ENCODE results near the gene TCFL5.

Gene TCFL5

DNA sequence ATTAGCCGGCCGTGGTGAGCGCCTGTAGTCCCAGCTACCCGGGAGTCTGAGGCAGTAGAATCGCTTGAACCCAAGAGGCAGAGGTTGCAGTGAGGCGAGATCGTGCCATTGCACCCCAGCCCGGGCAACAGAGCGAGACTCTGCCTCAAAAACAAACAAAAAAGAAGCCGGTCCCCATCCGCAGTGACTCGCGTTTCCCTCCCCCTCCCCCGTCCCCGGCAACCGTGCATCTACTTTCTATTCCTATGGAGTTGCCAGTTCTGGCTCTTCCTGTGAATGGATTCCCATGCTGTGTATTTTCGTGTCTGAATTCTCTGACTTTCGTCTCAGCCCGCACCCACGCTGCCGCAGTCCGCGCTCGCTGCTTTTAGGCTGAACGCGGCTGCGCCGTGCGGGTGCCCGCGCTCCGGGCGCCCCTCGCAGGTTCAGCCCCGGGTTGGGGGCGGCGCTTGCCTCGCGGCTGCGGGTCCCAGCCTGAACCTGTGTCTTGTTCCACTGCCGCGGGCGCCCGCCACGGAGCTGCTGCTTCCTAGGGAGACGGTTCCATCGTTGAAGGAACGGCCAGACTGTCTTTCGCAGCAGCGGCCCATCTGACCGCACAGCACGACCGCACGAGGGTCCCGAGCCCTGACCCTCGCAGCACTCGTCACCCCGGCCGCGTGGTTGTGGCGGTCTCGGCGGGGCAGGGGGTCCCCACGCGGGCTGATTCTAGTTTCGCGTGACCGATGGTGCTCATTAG lies 66.4 kb downstream of the TCFL5 start (continued):
- TF ChIP-seq ZNF623 (tag by site-specific recombination; IDR thresholded peaks at IDR 0.05) (0 out of 2 replicates have a peak, but pooled peaks have one; percentile 5), ZNF26 (tag by site-specific recombination; IDR thresholded peaks at IDR 0.05) (no peak), ZNF292 (tag by site-specific recombination; IDR thresholded peaks at IDR 0.05; ENCODE audit: borderline replicate concordance, low read depth) (no peak), ZNF629 (tag by site-specific recombination; IDR thresholded peaks at IDR 0.05) (peak; percentile 3; the same call in 1 of the 2 replicates), ZNF596 (tag by site-specific recombination; IDR thresholded peaks at IDR 0.05) (no peak), KLF16 (tag by site-specific recombination; IDR thresholded peaks at IDR 0.05) (peak; percentile 28; the same call in 1 of the 2 replicates), ZNF175 (tag by site-specific recombination; IDR thresholded peaks at IDR 0.05) (no peak), PRDM1 (tag by site-specific recombination; IDR thresholded peaks at IDR 0.05) (peak; percentile 70), ZFP37 (tag by site-specific recombination; IDR thresholded peaks at IDR 0.05) (0 out of 2 replicates have a peak, but pooled peaks have one; percentile 34), ZNF223 (tag by site-specific recombination; IDR thresholded peaks at IDR 0.05) (no peak), ZNF664 (tag by site-specific recombination; IDR thresholded peaks at IDR 0.05) (0 out of 2 replicates have a peak, but pooled peaks have one; percentile 2), MZF1 (tag by site-specific recombination; IDR thresholded peaks at IDR 0.05; ENCODE audit: borderline replicate concordance) (no peak), ZNF449 (tag by site-specific recombination; IDR thresholded peaks at IDR 0.05) (no peak), ZNF423 (tag by site-specific recombination; IDR thresholded peaks at IDR 0.05) (peak; percentile 10; the same call in 1 of the 2 replicates), ZNF266 (tag by site-specific recombination; IDR thresholded peaks at IDR 0.05; ENCODE audit: low read depth) (no peak), BCL11A (tag by site-specific recombination; IDR thresholded peaks at IDR 0.05; ENCODE audit: low read depth) (peak; percentile 57; the same call in 1 of the 2 replicates), ZNF214 (tag by site-specific recombination; IDR thresholded peaks at IDR 0.05; ENCODE audit: borderline replicate concordance) (no peak), ZBTB8A (tag by site-specific recombination; IDR thresholded peaks at IDR 0.05) (peak; percentile 97), ZNF174 (tag by site-specific recombination; IDR thresholded peaks at IDR 0.05) (no peak), ZNF530 (tag by site-specific recombination; IDR thresholded peaks at IDR 0.05; ENCODE audit: low read depth) (no peak), ZNF37A (tag by site-specific recombination; IDR thresholded peaks at IDR 0.05) (no peak), ZNF18 (tag by site-specific recombination; IDR thresholded peaks at IDR 0.05) (no peak), EGR2 (tag by site-specific recombination; IDR thresholded peaks at IDR 0.05; ENCODE audit: low read depth) (peak; percentile 30; the same call in 1 of the 2 replicates), ZNF701 (tag by site-specific recombination; IDR thresholded peaks at IDR 0.05) (no peak), ZFP69B (tag by site-specific recombination; IDR thresholded peaks at IDR 0.05) (peak; percentile 5; the same call in 1 of the 2 replicates), ZNF121 (tag by site-specific recombination; IDR thresholded peaks at IDR 0.05) (peak; percentile 100), ZNF571 (tag by site-specific recombination; IDR thresholded peaks at IDR 0.05) (no peak), SCRT1 (tag by site-specific recombination; IDR thresholded peaks at IDR 0.05; ENCODE audit: borderline replicate concordance) (no peak), ZNF776 (tag by site-specific recombination; IDR thresholded peaks at IDR 0.05; ENCODE audit: borderline replicate concordance) (no peak), ZSCAN23 (tag by site-specific recombination; IDR thresholded peaks at IDR 0.05) (0 out of 2 replicates have a peak, but pooled peaks have one; percentile 73), ZNF621 (tag by site-specific recombination; IDR thresholded peaks at IDR 0.05) (no peak), ZBTB7A (tag by site-specific recombination; IDR thresholded peaks at IDR 0.05; ENCODE audit: low read depth) (peak; percentile 93)
- TF ChIP-seq, protein P1, sequence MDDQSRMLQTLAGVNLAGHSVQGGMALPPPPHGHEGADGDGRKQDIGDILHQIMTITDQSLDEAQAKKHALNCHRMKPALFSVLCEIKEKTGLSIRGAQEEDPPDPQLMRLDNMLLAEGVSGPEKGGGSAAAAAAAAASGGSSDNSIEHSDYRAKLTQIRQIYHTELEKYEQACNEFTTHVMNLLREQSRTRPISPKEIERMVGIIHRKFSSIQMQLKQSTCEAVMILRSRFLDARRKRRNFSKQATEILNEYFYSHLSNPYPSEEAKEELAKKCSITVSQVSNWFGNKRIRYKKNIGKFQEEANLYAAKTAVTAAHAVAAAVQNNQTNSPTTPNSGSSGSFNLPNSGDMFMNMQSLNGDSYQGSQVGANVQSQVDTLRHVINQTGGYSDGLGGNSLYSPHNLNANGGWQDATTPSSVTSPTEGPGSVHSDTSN (CRISPR knock-in tag; IDR thresholded peaks at IDR 0.05) = 0 out of 2 replicates have a peak, but pooled peaks have one; percentile 35
- TF ChIP-seq, protein P2, sequence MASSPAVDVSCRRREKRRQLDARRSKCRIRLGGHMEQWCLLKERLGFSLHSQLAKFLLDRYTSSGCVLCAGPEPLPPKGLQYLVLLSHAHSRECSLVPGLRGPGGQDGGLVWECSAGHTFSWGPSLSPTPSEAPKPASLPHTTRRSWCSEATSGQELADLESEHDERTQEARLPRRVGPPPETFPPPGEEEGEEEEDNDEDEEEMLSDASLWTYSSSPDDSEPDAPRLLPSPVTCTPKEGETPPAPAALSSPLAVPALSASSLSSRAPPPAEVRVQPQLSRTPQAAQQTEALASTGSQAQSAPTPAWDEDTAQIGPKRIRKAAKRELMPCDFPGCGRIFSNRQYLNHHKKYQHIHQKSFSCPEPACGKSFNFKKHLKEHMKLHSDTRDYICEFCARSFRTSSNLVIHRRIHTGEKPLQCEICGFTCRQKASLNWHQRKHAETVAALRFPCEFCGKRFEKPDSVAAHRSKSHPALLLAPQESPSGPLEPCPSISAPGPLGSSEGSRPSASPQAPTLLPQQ (tag by site-specific recombination; IDR thresholded peaks at IDR 0.05) = peak; percentile 66; the same call in 1 of the 2 replicates
